K562 (cell line): ENCODE measurements around the gene TGM5. TPM values are rescaled to one million over a fixed set of nuclear protein-coding genes. Genes with fewer than 3 reads are reported as not detected.

ENCODE experiments used
- EHMT2 ChIP-seq: fragments of 450-650 bp; IDR thresholded peaks from 2 replicates; pipeline ENCODE4 v1.6.1; 2018; ENCODE audit warnings: antibody characterized with exemption
- GATA2 ChIP-seq: sonication (generic); formaldehyde crosslinking; IDR thresholded peaks from 2 replicates; pipeline ENCODE4 v1.4.0; 2020; ENCODE audit warnings: mild to moderate bottlenecking, missing genetic modification reagents
- HEY1 ChIP-seq: fragments of 250-450 bp; sonication (Bioruptor Pico); IDR thresholded peaks from 2 replicates; pipeline ENCODE4 v1.5.0; 2020; ENCODE audit warnings: mild to moderate bottlenecking, moderate library complexity, borderline replicate concordance
- POU5F1 ChIP-seq: fragments of 150-350 bp; IDR thresholded peaks from 2 replicates; pipeline ENCODE4 v1.6.1; 2014; ENCODE audit warnings: borderline replicate concordance, low read length, low read depth, mild to moderate bottlenecking; ENCODE audit not compliant: partially characterized antibody
- PPARD ChIP-seq: fragments of 250-450 bp; sonication (Bioruptor Pico); IDR thresholded peaks from 2 replicates; pipeline ENCODE4 v1.8.0; 2022; ENCODE audit warnings: inconsistent platforms, mild to moderate bottlenecking, moderate library complexity
- SMAD4 ChIP-seq: fragments of 250-450 bp; sonication (Bioruptor Pico); conservative IDR thresholded peaks from 2 replicates; pipeline ENCODE4 v1.8.0; 2021; ENCODE audit warnings: inconsistent platforms, mild to moderate bottlenecking, moderate library complexity
- SMARCC2 ChIP-seq: fragments of 450-650 bp; IDR thresholded peaks from 2 replicates; pipeline ENCODE4 v1.6.1; 2017; ENCODE audit warnings: antibody characterized with exemption, moderate library complexity, mild to moderate bottlenecking, low read depth
- SPI1 ChIP-seq: IDR thresholded peaks from 2 replicates; pipeline ENCODE4 v1.6.1; 2011; ENCODE audit warnings: low read depth, low read length, control low read depth, borderline replicate concordance
- SRSF7 ChIP-seq: fragments of 200-400 bp; formaldehyde crosslinking; optimal IDR thresholded peaks from 2 replicates; pipeline ENCODE3; 2017; ENCODE audit warnings: mild to moderate bottlenecking, low read depth, low read length
- ZFP91 ChIP-seq: sonication (generic); formaldehyde crosslinking; IDR thresholded peaks from 2 replicates; pipeline ENCODE4 v1.8.0; 2022; ENCODE audit warnings: mild to moderate bottlenecking, missing genetic modification reagents
- ZKSCAN3 ChIP-seq: fragments of 250-450 bp; sonication (Bioruptor Pico); IDR thresholded peaks from 2 replicates; pipeline ENCODE4 v1.4.0; 2020
- ZNF639 ChIP-seq, 2 experiments: fragments of 200-800 bp in 1 of 2; sonication (Bioruptor generic) in 1 of 2; sonication (generic) in 1 of 2; formaldehyde crosslinking in 1 of 2; IDR thresholded peaks in 1 of 2; conservative IDR thresholded peaks in 1 of 2; 2 replicates each; pipeline versions ENCODE4 v1.5.0 to v1.6.1; 2016 to 2020; ENCODE audit warnings: missing compliant biosample characterization in 1 of 2, missing genetic modification characterization in 1 of 2, missing genetic modification reagents in 1 of 2
- polyA plus RNA-seq, 8 experiments: library from polyadenylated mRNA; depleted of rRNA in 4 of 8; stranded (reverse) in 5 of 8; unstranded in 3 of 8; fragments of >200 nt; fragmentation: Nextera tagmentation in 2 of 8; fragmentation: Illumina TruSeq in 1 of 8; extraction: Ambion mirVana in 2 of 8; extraction: Trizol in 1 of 8; gene quantifications; 2 replicates each; pipeline versions ENCODE4 v1.2.1 to v1.2.3, GENCODE V29; 2011 to 2014; ENCODE audit warnings: inconsistent platforms in 1 of 8, missing spikeins in 1 of 8
- total RNA-seq, 7 experiments: library from RNA; depleted of rRNA in 6 of 7; stranded (reverse); fragments of >200 nt in 6 of 7; fragmentation: Illumina TruSeq in 2 of 7; extraction: Trizol in 2 of 7; gene quantifications; 2 replicates each; pipeline versions ENCODE4 v1.2.1 to v1.2.3, GENCODE V29; 2011 to 2021; ENCODE audit warnings: low replicate concordance in 1 of 7
- TF ChIP-seq, protein P1 (sequence below): fragments of 200-400 bp; formaldehyde crosslinking; IDR thresholded peaks from 2 replicates; pipeline ENCODE4 v1.6.1; 2017; ENCODE audit warnings: mild to moderate bottlenecking, low read depth, low read length, moderate library complexity

The TGM5 gene
- total and polyA plus RNA-seq, 9 of the 15 experiments (the other 6 are each of a cell fraction or from before 2014, with no cell fraction given) = 0.03 to 0.10 (median 0.07) TPM; not detected in 6

DNA sequence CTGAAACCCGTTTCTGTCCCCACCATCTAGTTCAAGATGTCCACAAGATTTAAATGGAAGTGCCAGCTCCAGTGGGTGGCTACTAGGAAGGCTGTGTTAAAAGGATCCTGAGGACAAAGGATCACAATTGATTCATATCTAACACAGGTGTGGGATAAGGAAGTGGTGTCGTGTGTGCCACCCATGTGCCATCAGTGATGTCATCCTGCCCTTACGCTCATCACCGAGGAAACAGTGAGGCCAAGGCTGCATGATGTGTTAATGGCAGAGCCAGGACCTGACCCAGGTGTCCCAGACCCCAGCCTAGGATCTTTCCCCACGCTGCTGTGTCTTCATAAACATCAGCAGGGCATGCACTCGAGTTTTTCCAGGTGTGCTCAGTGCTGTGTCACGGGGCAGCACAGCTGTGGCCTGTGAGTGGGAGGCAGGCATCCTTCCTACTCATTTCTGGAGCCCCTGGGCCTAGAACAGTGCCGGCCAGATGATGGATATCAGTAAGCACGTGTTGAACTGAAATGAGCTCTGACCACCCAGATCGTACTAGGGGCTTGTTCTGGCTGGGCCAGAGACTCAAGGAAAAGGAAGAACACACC is 10.6 kb upstream of the TGM5 start (continued):
- TF ChIP-seq POU5F1 (no peak), ZNF639 (CRISPR knock-in tag; conservative IDR thresholded peaks at IDR 0.05 in 1 of 2, IDR thresholded peaks at IDR 0.05 in 1 of 2) (no peak), SRSF7 (no peak), HEY1 (CRISPR knock-in tag) (no peak), SMARCC2 (no peak), SMAD4 (no peak), ZKSCAN3 (no peak), GATA2 (CRISPR knock-in tag) (no peak), EHMT2 (no peak), SPI1 (no peak), PPARD (CRISPR knock-in tag) (no peak), ZFP91 (CRISPR knock-in tag) (no peak)
- TF ChIP-seq, protein P1, sequence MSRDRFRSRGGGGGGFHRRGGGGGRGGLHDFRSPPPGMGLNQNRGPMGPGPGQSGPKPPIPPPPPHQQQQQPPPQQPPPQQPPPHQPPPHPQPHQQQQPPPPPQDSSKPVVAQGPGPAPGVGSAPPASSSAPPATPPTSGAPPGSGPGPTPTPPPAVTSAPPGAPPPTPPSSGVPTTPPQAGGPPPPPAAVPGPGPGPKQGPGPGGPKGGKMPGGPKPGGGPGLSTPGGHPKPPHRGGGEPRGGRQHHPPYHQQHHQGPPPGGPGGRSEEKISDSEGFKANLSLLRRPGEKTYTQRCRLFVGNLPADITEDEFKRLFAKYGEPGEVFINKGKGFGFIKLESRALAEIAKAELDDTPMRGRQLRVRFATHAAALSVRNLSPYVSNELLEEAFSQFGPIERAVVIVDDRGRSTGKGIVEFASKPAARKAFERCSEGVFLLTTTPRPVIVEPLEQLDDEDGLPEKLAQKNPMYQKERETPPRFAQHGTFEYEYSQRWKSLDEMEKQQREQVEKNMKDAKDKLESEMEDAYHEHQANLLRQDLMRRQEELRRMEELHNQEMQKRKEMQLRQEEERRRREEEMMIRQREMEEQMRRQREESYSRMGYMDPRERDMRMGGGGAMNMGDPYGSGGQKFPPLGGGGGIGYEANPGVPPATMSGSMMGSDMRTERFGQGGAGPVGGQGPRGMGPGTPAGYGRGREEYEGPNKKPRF = no peak
